ENCODE measurements around the gene ABHD12.

- TF ChIP-seq CTCF (IDR thresholded peaks at IDR 0.05) (no peak), POLR2A (IDR thresholded peaks at IDR 0.05) (no peak)
These were observed 89.2 kb downstream of the ABHD12 start for GRCh38 chr20:25301357-25301920.
